GM23338 (cell line): Measurements from ENCODE around the gene CEP85. TPM values are rescaled to one million over a fixed set of nuclear protein-coding genes. Genes with fewer than 3 reads are reported as not detected.

Experiments
- ATAC-seq: fragments of 200-7000 bp; cut with Tn5 transposase; 3 replicates; pipeline ENCODE4 v1.9.1; 2020
- DNase-seq: peaks from one replicate; pipeline ENCODE4 v3.0.0-alpha.2; 2015; ENCODE audit warnings: low spot score
- H2AFZ ChIP-seq: fragments of 200-600 bp; sonication (generic); 2 replicates; pipeline ENCODE4 v1.8.0; 2016; ENCODE audit warnings: antibody characterized with exemption, mild to moderate bottlenecking, moderate library complexity
- H3F3A ChIP-seq: fragments of 200-600 bp; sonication (generic); replicated peaks from 2 replicates; pipeline ENCODE4 v1.8.0; 2017; ENCODE audit warnings: antibody characterized with exemption, mixed run types, low read depth
- H3K27ac ChIP-seq: fragments of 200-600 bp; sonication (generic); 2 replicates; pipeline ENCODE4 v1.6.1; 2016; ENCODE audit warnings: low read depth
- H3K27me3 ChIP-seq: fragments of 200-600 bp; sonication (generic); 2 replicates; pipeline ENCODE4 v1.8.0; 2016; ENCODE audit warnings: mild to moderate bottlenecking, mixed run types, moderate library complexity; ENCODE audit not compliant: insufficient read depth
- H3K36me3 ChIP-seq: fragments of 200-600 bp; sonication (generic); 2 replicates; pipeline ENCODE4 v1.8.0; 2016; ENCODE audit warnings: mild to moderate bottlenecking; ENCODE audit not compliant: insufficient read depth
- H3K4me1 ChIP-seq: fragments of 200-600 bp; sonication (generic); 2 replicates; pipeline ENCODE4 v1.8.0; 2016; ENCODE audit warnings: mild to moderate bottlenecking, moderate library complexity; ENCODE audit not compliant: insufficient read depth
- H3K4me2 ChIP-seq: fragments of 200-600 bp; sonication (generic); 2 replicates; pipeline ENCODE4 v1.7.1; 2017; ENCODE audit warnings: mixed run types
- H3K4me3 ChIP-seq: fragments of 200-600 bp; sonication (generic); 2 replicates; pipeline ENCODE4 v1.6.1; 2016; ENCODE audit warnings: mixed run types
- H3K79me2 ChIP-seq: fragments of 200-600 bp; sonication (generic); replicated peaks from 2 replicates; pipeline ENCODE4 v1.8.0; 2017; ENCODE audit warnings: mild to moderate bottlenecking; ENCODE audit not compliant: insufficient read depth
- H3K9me2 ChIP-seq: fragments of 200-600 bp; sonication (generic); 2 replicates; pipeline ENCODE4 v1.8.0; 2017; ENCODE audit not compliant: insufficient read depth
- H4K20me1 ChIP-seq: fragments of 200-600 bp; sonication (generic); replicated peaks from 2 replicates; pipeline ENCODE4 v1.8.0; 2017; ENCODE audit warnings: mild to moderate bottlenecking; ENCODE audit not compliant: insufficient read depth
- H3K27ac Mint-ChIP-seq: 2 replicates; pipeline ENCODE4 v1.8.0; 2020; ENCODE audit warnings: inconsistent platforms, mild to moderate bottlenecking, moderate library complexity, mixed read lengths
- H3K27me3 Mint-ChIP-seq: 3 replicates; pipeline ENCODE4 v1.8.0; 2022; ENCODE audit warnings: low read depth, mild to moderate bottlenecking, moderate library complexity, mixed read lengths, inconsistent platforms; ENCODE audit not compliant: insufficient read depth, poor library complexity
- H3K36me3 Mint-ChIP-seq: 3 replicates; pipeline ENCODE4 v1.8.0; 2021; ENCODE audit warnings: low read depth, mild to moderate bottlenecking, inconsistent platforms, moderate library complexity, mixed read lengths
- H3K4me1 Mint-ChIP-seq: 3 replicates; pipeline ENCODE4 v1.8.0; 2020; ENCODE audit warnings: mild to moderate bottlenecking, inconsistent platforms, mixed read lengths
- H3K4me3 Mint-ChIP-seq: 3 replicates; pipeline ENCODE4 v1.8.0; 2021; ENCODE audit warnings: moderate library complexity, mild to moderate bottlenecking, inconsistent platforms, mixed read lengths
- H3K9me3 Mint-ChIP-seq: 3 replicates; pipeline ENCODE4 v1.8.0; 2020; ENCODE audit warnings: moderate library complexity, mild to moderate bottlenecking, inconsistent platforms, mixed read lengths
- CREB1 ChIP-seq: fragments of 250-450 bp; sonication (Bioruptor Pico); IDR thresholded peaks from 2 replicates; pipeline ENCODE4 v1.5.0; 2020; ENCODE audit warnings: low read depth, mild to moderate bottlenecking, moderate library complexity
- CTCF ChIP-seq, 2 experiments: fragments of 200-600 bp in 1 of 2; sonication (generic) in 1 of 2; conservative IDR thresholded peaks; 2 replicates each; pipeline versions ENCODE4 v1.5.1 to v1.6.1; 2016 to 2017; ENCODE audit warnings: antibody characterized with exemption in 2 of 2, low read depth in 2 of 2, mild to moderate bottlenecking in 2 of 2, moderate library complexity in 1 of 2
- ETS1 ChIP-seq: IDR thresholded peaks from 2 replicates; pipeline ENCODE4 v1.6.1; 2016; ENCODE audit warnings: antibody characterized with exemption
- EZH2 ChIP-seq: fragments of 200-600 bp; sonication (generic); IDR thresholded peaks from one replicate; pipeline ENCODE4 v1.8.0; 2017; ENCODE audit warnings: antibody characterized with exemption, mild to moderate bottlenecking, low read depth; ENCODE audit not compliant: unreplicated experiment
- EZH2phosphoT487 ChIP-seq: fragments of 200-600 bp; sonication (generic); IDR thresholded peaks from one replicate; pipeline ENCODE4 v1.8.1; 2018; ENCODE audit warnings: antibody characterized with exemption; ENCODE audit not compliant: unreplicated experiment
- JUNB ChIP-seq: IDR thresholded peaks from one replicate; pipeline ENCODE4 v1.6.1; 2016; ENCODE audit warnings: antibody characterized with exemption; ENCODE audit not compliant: unreplicated experiment
- NANOG ChIP-seq: IDR thresholded peaks from 2 replicates; pipeline ENCODE4 v1.6.1; 2016; ENCODE audit warnings: antibody characterized with exemption, borderline replicate concordance
- POLR2AphosphoS5 ChIP-seq: IDR thresholded peaks from 2 replicates; pipeline ENCODE4 v1.6.1; 2016; ENCODE audit warnings: antibody characterized with exemption, low read depth
- REST ChIP-seq: IDR thresholded peaks from one replicate; pipeline ENCODE4 v1.6.1; 2018; ENCODE audit warnings: antibody characterized with exemption; ENCODE audit not compliant: unreplicated experiment
- STAT1 ChIP-seq: IDR thresholded peaks from one replicate; pipeline ENCODE4 v1.6.1; 2016; ENCODE audit warnings: antibody characterized with exemption; ENCODE audit not compliant: unreplicated experiment
- ZNF114 ChIP-seq: fragments of 250-450 bp; sonication (Bioruptor Pico); IDR thresholded peaks from 2 replicates; pipeline ENCODE4 v1.5.0; 2020; ENCODE audit warnings: mild to moderate bottlenecking, moderate library complexity
- ZNF331 ChIP-seq: fragments of 250-450 bp; sonication (Bioruptor Pico); IDR thresholded peaks from 2 replicates; pipeline ENCODE4 v1.5.0; 2020; ENCODE audit warnings: low read depth, mild to moderate bottlenecking, moderate library complexity
- ZNF462 ChIP-seq: fragments of 250-450 bp; sonication (Bioruptor Pico); IDR thresholded peaks from 2 replicates; pipeline ENCODE4 v1.5.0; 2020; ENCODE audit warnings: mild to moderate bottlenecking, moderate library complexity
- polyA plus RNA-seq: library from polyadenylated mRNA; unstranded; fragments of >200 nt; fragmentation: Nextera tagmentation; extraction: Ambion mirVana; gene quantifications from 2 replicates; pipeline ENCODE4 v1.2.1, GENCODE V29; 2016
- total RNA-seq: library from RNA; depleted of rRNA; stranded (reverse); fragments of >200 nt; shearing (Covaris generic); gene quantifications from 2 replicates; pipeline ENCODE4 v1.2.3, GENCODE V29; 2014

CEP85 gene
- total and polyA plus RNA-seq, 2 experiments from 2014 or later = 12.8 to 36.8 TPM

GRCh38 chr1:26315874-26316850 is 82.2 kb downstream of the CEP85 start:
- no peak overlapping the region for H2AFZ ChIP-seq
- H3K4me1 Mint-ChIP-seq = peaks cover 29% of the 10 kb centered on the region
- H3K27me3 ChIP-seq = no peaks in the 10 kb centered on the region
- H3K9me3 Mint-ChIP-seq = no peaks in the 10 kb centered on the region; the same call in 2 of the 3 replicates
- H3K9me2 ChIP-seq = no peaks in the 10 kb centered on the region
- no peak overlapping the region for H3K4me3 Mint-ChIP-seq
- peaks cover 3% of the 10 kb centered on the region; the same call in 1 of the 3 replicates for H3K36me3 Mint-ChIP-seq
- ATAC-seq (peak; percentile 44), DNase-seq (peak; percentile 42)
- H3K27ac ChIP-seq = 0 out of 2 replicates have a peak overlapping the region, but pooled peaks have one; percentile 45
- H3K79me2 ChIP-seq = no peaks in the 10 kb centered on the region
- no peak overlapping the region for H3K4me3 ChIP-seq
- peaks cover 11% of the 10 kb centered on the region for H3K27me3 Mint-ChIP-seq
- H3K4me1 ChIP-seq = peaks cover 29% of the 10 kb centered on the region
- no peak for TF ChIP-seq EZH2phosphoT487
- TF ChIP-seq POLR2AphosphoS5 = no peak
- TF ChIP-seq STAT1 = no peak
- no peak for TF ChIP-seq ZNF331 (CRISPR knock-in tag)
- no peak for TF ChIP-seq CTCF (conservative IDR thresholded peaks at IDR 0.05; ENCODE audit: low read depth in 2 of 2)
- no peak for TF ChIP-seq ZNF462 (CRISPR knock-in tag)
- no peak for TF ChIP-seq NANOG
- no peak for TF ChIP-seq CREB1 (CRISPR knock-in tag)
- TF ChIP-seq EZH2 = no peak
- TF ChIP-seq JUNB = no peak
- TF ChIP-seq ZNF114 = no peak
- no peak for TF ChIP-seq REST
- no peak for TF ChIP-seq ETS1
- no peaks in the 10 kb centered on the region for H4K20me1 ChIP-seq
- no peaks in the 10 kb centered on the region for H3K36me3 ChIP-seq
- H3K27ac Mint-ChIP-seq = peak overlapping the region; percentile 45
- H3K4me2 ChIP-seq = no peak overlapping the region
- peaks cover 9% of the 10 kb centered on the region; the same call in 1 of the 2 replicates for H3F3A ChIP-seq
